ENCODE results near the gene SERPINA3.

DNA sequence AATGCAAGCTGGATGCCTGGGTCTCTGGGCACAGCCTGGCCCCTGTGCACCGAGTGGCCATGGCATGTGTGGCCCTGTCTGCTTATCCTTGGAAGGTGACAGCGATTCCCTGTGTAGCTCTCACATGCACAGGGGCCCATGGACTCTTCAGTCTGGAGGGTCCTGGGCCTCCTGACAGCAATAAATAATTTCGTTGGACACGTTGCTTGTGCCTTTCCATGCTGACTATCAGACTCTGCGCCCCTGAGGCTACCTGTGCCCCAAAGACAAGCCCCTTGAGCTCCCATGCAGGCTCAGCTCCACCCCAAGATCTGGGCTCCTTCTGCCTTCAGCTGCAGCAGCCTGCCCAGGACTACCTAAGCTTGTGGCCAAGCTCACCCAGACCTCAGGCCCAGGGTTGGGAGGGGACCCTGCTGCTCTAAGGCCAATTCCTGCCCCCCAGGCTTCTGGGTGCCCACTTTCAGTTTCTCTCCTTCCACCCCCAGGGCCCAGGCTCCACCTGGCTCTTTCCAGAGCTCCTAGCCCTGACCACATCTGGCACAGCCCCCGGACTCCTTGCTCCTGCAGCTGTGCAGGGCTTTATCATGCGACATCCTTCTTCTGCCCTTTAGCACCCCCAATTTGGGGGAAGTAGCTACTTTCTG, 11.8 kb downstream of the SERPINA3 start:
- TF ChIP-seq, protein P1, sequence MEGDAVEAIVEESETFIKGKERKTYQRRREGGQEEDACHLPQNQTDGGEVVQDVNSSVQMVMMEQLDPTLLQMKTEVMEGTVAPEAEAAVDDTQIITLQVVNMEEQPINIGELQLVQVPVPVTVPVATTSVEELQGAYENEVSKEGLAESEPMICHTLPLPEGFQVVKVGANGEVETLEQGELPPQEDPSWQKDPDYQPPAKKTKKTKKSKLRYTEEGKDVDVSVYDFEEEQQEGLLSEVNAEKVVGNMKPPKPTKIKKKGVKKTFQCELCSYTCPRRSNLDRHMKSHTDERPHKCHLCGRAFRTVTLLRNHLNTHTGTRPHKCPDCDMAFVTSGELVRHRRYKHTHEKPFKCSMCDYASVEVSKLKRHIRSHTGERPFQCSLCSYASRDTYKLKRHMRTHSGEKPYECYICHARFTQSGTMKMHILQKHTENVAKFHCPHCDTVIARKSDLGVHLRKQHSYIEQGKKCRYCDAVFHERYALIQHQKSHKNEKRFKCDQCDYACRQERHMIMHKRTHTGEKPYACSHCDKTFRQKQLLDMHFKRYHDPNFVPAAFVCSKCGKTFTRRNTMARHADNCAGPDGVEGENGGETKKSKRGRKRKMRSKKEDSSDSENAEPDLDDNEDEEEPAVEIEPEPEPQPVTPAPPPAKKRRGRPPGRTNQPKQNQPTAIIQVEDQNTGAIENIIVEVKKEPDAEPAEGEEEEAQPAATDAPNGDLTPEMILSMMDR (conservative IDR thresholded peaks at IDR 0.05 in 1 of 2, IDR thresholded peaks at IDR 0.05 in 1 of 2; ENCODE audit: extremely low read depth in 1 of 2, insufficient read depth in 1 of 2, low read depth in 1 of 2, low read length in 2 of 2), result no peak
- no peak for TF ChIP-seq EZH2 (IDR thresholded peaks at IDR 0.05; ENCODE audit: borderline replicate concordance, low read length)
